Measurements from ENCODE around the gene PINLYP. TPM values are rescaled to one million over a fixed set of nuclear protein-coding genes. Genes with fewer than 3 reads are reported as not detected.
A peak's percentile ranks its signal among the peaks of the same experiment; 100 is the strongest.

PINLYP gene
- total RNA-seq, 6 experiments from 2014 or later = 0.58 to 1.5 (median 0.81) TPM; not detected in 1

- TF ChIP-seq POLR2A (IDR thresholded peaks at IDR 0.05) = no peak
- no peak for TF ChIP-seq CTCF (IDR thresholded peaks at IDR 0.05)
- WGBS (ENCODE audit: insufficient coverage, low coverage, low lambda C conversion rate, missing lambda C conversion rate) = 84% methylated on average over 3 of the region's 3 CpGs
- Histone ChIP-seq H3K36me3 (no peaks in the 10 kb centered on the region), H3K4me3 (no peak overlapping the region), H3K27ac (no peak overlapping the region), H3K27me3 (no peaks in the 10 kb centered on the region), H3K9me3 (no peaks in the 10 kb centered on the region), H3K4me1 (peaks cover 0 to 7% (median 2%) of the 10 kb centered on the region in 4 donors)
- intact Hi-C loops (cut with DNase I) = no loop called here
- no peak for ATAC-seq
- DNase-seq = no peak
These were observed 3.4 kb upstream of the PINLYP start for GRCh38 chr19:43572171-43572588.

- intact Hi-C loops (cut with DNase I) = no loop called here
- H3K4me1 ChIP-seq = peaks cover 0 to 7% (median 2%) of the 10 kb centered on the region in 4 donors
- TF ChIP-seq CTCF (IDR thresholded peaks at IDR 0.05) = no peak
- TF ChIP-seq POLR2A (IDR thresholded peaks at IDR 0.05) = no peak
- H3K27me3 ChIP-seq = no peaks in the 10 kb centered on the region
- peak overlapping the region; percentile 37 to 66 (median 60) for H3K27ac ChIP-seq
- peak overlapping the region; percentile 66 to 77 (median 69) for H3K4me3 ChIP-seq
- no peaks in the 10 kb centered on the region for H3K36me3 ChIP-seq
- ATAC-seq = no peak
- no peaks in the 10 kb centered on the region for H3K9me3 ChIP-seq
- DNase-seq = peak in 1 of 3 donors; percentile 56
- 11% methylated on average over 10 of the region's 12 CpGs for WGBS (ENCODE audit: insufficient coverage, low coverage, low lambda C conversion rate, missing lambda C conversion rate)
These were observed 1.0 kb upstream of the PINLYP start for GRCh38 chr19:43574424-43575155.

- Histone ChIP-seq H3K4me3 (peak overlapping the region; percentile 18 to 77 (median 69)), H3K4me1 (peaks cover 0 to 7% (median 2%) of the 10 kb centered on the region in 4 donors)
- ATAC-seq = no peak
These were observed 616 bp downstream of the PINLYP start for GRCh38 chr19:43575955-43576878.

GRCh38 chr19:43578787-43579186 is 3.2 kb downstream of the PINLYP start:
- ATAC-seq (no peak), DNase-seq (no peak)
- no peak overlapping the region for H3K4me3 ChIP-seq
- peaks cover 0 to 7% (median 2%) of the 10 kb centered on the region in 4 donors for H3K4me1 ChIP-seq
- no peaks in the 10 kb centered on the region for H3K27me3 ChIP-seq
- no peaks in the 10 kb centered on the region for H3K36me3 ChIP-seq
- intact Hi-C loops (cut with DNase I) = no loop called here
- no peaks in the 10 kb centered on the region for H3K9me3 ChIP-seq
- TF ChIP-seq CTCF (IDR thresholded peaks at IDR 0.05) (no peak), POLR2A (IDR thresholded peaks at IDR 0.05) (no peak)
- no peak overlapping the region for H3K27ac ChIP-seq
- 91% methylated on average over 3 of the region's 3 CpGs for WGBS (ENCODE audit: insufficient coverage, low coverage, low lambda C conversion rate, missing lambda C conversion rate)

More at GRCh38 chr19:43575955-43576878, 616 bp downstream of the PINLYP start:
- Histone ChIP-seq H3K36me3 (no peaks in the 10 kb centered on the region), H3K27me3 (no peaks in the 10 kb centered on the region), H3K27ac (peak overlapping the region in 1 of 3 donors; percentile 50), H3K9me3 (no peaks in the 10 kb centered on the region)
- DNase-seq = no peak
- intact Hi-C loops (cut with DNase I) = no loop called here
- TF ChIP-seq POLR2A (IDR thresholded peaks at IDR 0.05) = no peak
- TF ChIP-seq CTCF (IDR thresholded peaks at IDR 0.05) = no peak
- WGBS (ENCODE audit: insufficient coverage, low coverage, low lambda C conversion rate, missing lambda C conversion rate) = 64% methylated on average over 18 of the region's 37 CpGs

All from right lobe of liver (tissue), 6 donors.